HG02938 (cell line): ENCODE data around the gene UBR7.
A peak's percentile ranks its signal among the peaks of the same experiment; 100 is the strongest.
"Not testable (repeated sequence)": the region's sequence is repeated elsewhere in the genome, so short reads cannot be mapped to it uniquely, and the experiment has no call there.

Experiments
- ATAC-seq: cut with Tn5 transposase; IDR thresholded peaks from one replicate; pipeline ENCODE4 v1.9.1; 2021; ENCODE audit warnings: mild to moderate bottlenecking, moderate library complexity; ENCODE audit not compliant: unreplicated experiment

Gene UBR7

GRCh38 chr14:93195316-93195999, 11.6 kb upstream of the UBR7 start:
- no peak for ATAC-seq

GRCh38 chr14:93199031-93199430, 8.0 kb upstream of the UBR7 start:
- ATAC-seq = no peak

GRCh38 chr14:93200553-93200952, 6.5 kb upstream of the UBR7 start:
- ATAC-seq = no peak

GRCh38 chr14:93201155-93201704, 5.8 kb upstream of the UBR7 start:
- no peak for ATAC-seq

GRCh38 chr14:93207468-93208308, 632 bp downstream of the UBR7 start:
- ATAC-seq = peak; percentile 39

- ATAC-seq = peak; percentile 53
Measured at GRCh38 chr14:93212432-93212831, 5.4 kb downstream of the UBR7 start.

- ATAC-seq = no peak
Measured at GRCh38 chr14:93214598-93214997, 7.5 kb downstream of the UBR7 start.

- peak; percentile 59 for ATAC-seq
Measured at GRCh38 chr14:93219103-93219726, 12.2 kb downstream of the UBR7 start.

GRCh38 chr14:93220509-93220908, 13.5 kb downstream of the UBR7 start:
- ATAC-seq = no peak

GRCh38 chr14:93223565-93223964, 16.5 kb downstream of the UBR7 start:
- no peak for ATAC-seq

GRCh38 chr14:93228550-93228949, 21.5 kb downstream of the UBR7 start:
- no peak for ATAC-seq

GRCh38 chr14:93230539-93230938, 23.5 kb downstream of the UBR7 start:
- no peak for ATAC-seq

GRCh38 chr14:93231129-93231979, 24.3 kb downstream of the UBR7 start:
- no peak for ATAC-seq

GRCh38 chr14:93232159-93232558, 25.1 kb downstream of the UBR7 start:
- ATAC-seq = no peak

- not testable (repeated sequence) for ATAC-seq
Measured at GRCh38 chr14:93233078-93233477, 26.0 kb downstream of the UBR7 start.

GRCh38 chr14:93234798-93235197, 27.7 kb downstream of the UBR7 start:
- no peak for ATAC-seq

- ATAC-seq = no peak
Measured at GRCh38 chr14:93239869-93240677, 33.0 kb downstream of the UBR7 start.

GRCh38 chr14:93240678-93241000, 33.6 kb downstream of the UBR7 start:
- no peak for ATAC-seq

- no peak for ATAC-seq
Measured at GRCh38 chr14:93245764-93246420, 38.8 kb downstream of the UBR7 start.
